Measurements from ENCODE around the gene WNT1.

The WNT1 gene

DNA sequence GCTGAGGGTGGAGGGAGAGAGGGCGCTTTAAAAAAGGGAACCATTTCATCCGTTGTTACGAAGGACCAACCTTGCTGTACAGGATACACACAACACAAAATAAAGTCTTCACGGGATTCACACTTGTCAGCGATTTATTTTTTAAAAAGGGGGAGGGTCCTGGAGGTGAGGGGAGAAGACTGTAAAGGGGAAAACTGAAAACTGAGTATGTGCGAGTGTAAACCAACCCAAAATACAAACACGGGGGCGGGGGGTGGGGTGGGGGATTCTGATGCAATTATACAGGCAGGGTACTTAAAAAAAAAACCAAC lies 41.0 kb downstream of the WNT1 start:
- ChIA-PET CTCF (interaction anchor here (0.9 to 4.0 kb wide), 5 partner anchors 9 to 28 kb away, joined by 3 to 37 read pairs (median 17); no protein-coding TSS in a partner anchor), POLR2A (no interaction called here)
- DNase-seq (ENCODE audit: low read depth, low spot score) = no peak

DNA sequence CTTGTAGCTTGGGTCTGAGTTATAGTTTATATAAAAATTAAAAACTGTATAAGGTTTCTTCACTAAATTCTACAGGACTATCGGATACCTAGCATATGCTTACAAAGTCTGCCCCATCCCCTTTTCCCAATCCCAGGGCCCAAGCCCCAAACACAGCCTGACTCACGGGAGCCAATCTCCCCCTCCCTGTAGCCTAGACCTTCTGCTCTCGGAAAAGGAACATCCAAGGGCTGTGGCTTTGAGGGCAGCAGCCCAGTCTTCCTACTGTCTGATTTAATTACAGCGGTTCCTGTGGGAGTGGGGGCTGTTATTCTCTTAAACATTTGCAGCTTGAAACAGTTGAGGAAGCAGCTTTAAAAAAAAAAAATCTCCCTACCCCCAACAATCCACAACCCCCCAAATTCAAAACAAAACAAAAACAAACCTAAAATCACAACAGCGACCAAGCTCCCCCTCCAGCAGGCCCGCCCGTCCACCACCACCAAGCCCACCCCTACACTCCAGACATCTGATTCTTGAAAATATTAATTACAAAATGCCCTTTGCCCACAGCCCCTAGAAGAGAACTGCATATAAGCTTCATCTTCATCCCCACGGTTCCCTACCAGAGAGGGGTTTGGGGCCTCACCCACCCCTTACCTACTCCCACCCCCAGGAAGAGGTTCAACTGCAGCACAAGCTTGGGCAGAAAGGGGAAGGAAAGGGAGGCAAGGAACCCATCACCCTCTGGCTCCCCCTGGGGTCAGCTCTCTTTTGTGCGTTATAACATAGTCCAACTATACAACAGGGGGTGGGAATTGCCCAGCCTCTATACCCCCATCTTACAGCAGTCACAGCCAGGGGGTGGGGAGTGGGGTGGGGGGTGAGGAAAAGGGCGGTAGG lies 41.6 kb downstream of the WNT1 start:
- ChIA-PET POLR2A (interaction anchor here (1.0 kb wide), 1 partner anchor 20 kb away, joined by 3 read pairs; no protein-coding TSS in a partner anchor), CTCF (interaction anchor here (0.6 to 4.0 kb wide), 12 partner anchors 8 to 73 kb away, joined by 3 to 37 read pairs (median 7); no protein-coding TSS in a partner anchor)
- H3K4me3 ChIP-seq (ENCODE audit: low read depth, low read length) = no peak overlapping the region
- DNase-seq (ENCODE audit: low read depth, low spot score) = no peak
- TF ChIP-seq, protein P1, sequence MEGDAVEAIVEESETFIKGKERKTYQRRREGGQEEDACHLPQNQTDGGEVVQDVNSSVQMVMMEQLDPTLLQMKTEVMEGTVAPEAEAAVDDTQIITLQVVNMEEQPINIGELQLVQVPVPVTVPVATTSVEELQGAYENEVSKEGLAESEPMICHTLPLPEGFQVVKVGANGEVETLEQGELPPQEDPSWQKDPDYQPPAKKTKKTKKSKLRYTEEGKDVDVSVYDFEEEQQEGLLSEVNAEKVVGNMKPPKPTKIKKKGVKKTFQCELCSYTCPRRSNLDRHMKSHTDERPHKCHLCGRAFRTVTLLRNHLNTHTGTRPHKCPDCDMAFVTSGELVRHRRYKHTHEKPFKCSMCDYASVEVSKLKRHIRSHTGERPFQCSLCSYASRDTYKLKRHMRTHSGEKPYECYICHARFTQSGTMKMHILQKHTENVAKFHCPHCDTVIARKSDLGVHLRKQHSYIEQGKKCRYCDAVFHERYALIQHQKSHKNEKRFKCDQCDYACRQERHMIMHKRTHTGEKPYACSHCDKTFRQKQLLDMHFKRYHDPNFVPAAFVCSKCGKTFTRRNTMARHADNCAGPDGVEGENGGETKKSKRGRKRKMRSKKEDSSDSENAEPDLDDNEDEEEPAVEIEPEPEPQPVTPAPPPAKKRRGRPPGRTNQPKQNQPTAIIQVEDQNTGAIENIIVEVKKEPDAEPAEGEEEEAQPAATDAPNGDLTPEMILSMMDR (IDR thresholded peaks at IDR 0.05; ENCODE audit: insufficient read depth, low read length, missing control alignments) = peak; percentile 54

More for the DNA sequence above, 41.0 kb downstream of the WNT1 start:
- TF ChIP-seq, protein P1 (IDR thresholded peaks at IDR 0.05; ENCODE audit: insufficient read depth, low read length, missing control alignments) = no peak
- H3K4me3 ChIP-seq (ENCODE audit: low read depth, low read length) = peak overlapping the region; percentile 98

DNA sequence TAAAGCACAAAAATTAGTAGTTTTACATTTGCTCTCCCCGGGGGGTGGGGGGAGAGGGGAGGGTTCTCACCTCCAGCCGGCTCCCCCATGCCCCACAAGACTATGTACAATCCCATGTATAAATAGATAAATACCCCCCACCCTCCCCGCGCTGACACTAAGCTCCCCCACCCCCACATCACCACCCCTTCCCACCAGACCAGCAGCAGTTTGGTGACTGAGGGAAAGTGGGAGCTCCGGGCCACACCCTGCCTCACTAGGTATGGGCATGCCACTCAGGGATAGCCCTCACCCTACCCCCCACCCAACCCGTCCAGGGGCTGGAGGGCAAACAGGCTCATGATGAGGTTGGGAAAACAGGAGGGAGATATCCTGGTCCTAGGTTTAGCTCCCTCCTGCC lies 42.3 kb downstream of the WNT1 start:
- H3K4me3 ChIP-seq (ENCODE audit: low read depth, low read length) = no peak overlapping the region
- ChIA-PET CTCF (interaction anchor here (0.6 to 4.0 kb wide), 11 partner anchors 11 to 73 kb away, joined by 3 to 37 read pairs (median 9); no protein-coding TSS in a partner anchor), POLR2A (interaction anchor here (1.0 to 1.3 kb wide), 2 partner anchors 13 to 20 kb away, joined by 3 to 4 read pairs; no protein-coding TSS in a partner anchor)
- no peak for DNase-seq (ENCODE audit: low read depth, low spot score)
- TF ChIP-seq, protein P1 (IDR thresholded peaks at IDR 0.05; ENCODE audit: insufficient read depth, low read length, missing control alignments) = no peak

DNA sequence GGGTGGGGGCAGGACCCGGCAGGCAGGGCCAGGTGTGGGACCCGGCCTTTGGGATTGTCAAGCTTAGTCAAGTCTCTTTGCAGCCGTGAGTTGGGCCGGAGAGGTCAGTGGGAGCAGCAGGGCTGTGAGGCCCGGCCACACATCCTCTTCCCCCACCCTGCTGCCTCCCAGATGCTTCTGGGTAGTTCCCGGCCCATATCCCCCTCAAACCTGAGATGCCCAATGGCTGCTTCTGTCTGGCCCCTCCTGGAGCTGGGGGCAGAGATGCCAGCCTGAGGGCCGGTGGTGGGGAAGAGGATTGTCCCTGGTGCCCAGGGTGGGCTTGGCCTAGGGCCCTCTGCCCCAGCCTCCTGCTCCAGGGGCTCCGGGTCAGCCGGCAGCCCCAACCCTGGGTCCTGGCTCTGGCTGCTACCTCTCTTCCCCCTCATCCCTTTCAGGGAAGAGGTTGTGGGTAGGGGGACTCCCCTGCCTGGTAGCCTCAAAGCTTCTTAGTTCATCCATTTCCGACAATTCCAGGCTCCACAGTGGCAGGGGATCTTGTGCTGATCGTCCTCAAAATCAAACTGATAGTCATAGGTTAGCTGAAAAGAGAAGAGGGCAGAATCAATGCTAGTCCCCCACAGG lies 43.3 kb downstream of the WNT1 start:
- ChIA-PET POLR2A (interaction anchor here (1.3 kb wide), 1 partner anchor 12 kb away, joined by 4 read pairs; no protein-coding TSS in a partner anchor), CTCF (interaction anchor here (0.8 to 4.0 kb wide), 7 partner anchors 10 to 72 kb away, joined by 3 to 37 read pairs (median 14); no protein-coding TSS in a partner anchor)
- DNase-seq (ENCODE audit: low read depth, low spot score) = no peak
- H3K4me3 ChIP-seq (ENCODE audit: low read depth, low read length) = no peak overlapping the region
- TF ChIP-seq, protein P1 (IDR thresholded peaks at IDR 0.05; ENCODE audit: insufficient read depth, low read length, missing control alignments) = no peak

DNA sequence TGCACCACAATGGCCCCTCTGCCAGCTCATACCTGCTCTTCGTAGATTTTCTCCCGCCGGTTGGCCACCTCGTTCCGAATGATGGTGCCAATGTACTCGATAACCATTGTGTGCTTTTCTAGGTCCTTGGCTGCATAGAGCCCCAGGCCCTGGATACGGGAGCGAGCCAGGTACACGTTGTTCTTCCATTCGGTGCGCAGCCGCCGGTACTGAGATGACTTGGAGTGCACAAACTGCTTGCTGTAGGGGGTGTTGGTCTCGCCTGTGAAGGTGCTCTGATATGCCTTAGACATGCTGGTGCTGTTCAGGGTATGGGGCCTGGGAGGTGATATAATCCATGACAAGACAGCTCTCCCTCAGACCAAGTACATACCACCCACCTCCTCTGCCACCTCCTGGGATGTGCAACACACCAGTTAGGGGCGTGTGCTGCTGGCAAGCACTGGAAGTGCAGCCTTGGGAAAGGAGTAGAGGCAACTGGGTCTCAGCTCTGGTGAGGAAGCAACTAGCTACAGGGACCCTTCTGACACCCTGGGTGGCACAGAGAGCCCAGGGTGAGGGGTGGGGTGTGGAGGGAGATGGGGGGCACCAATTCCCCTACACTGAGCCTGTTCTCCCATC lies 44.5 kb downstream of the WNT1 start:
- ChIA-PET POLR2A (no interaction called here), CTCF (interaction anchor here (0.7 to 4.0 kb wide), 4 partner anchors 9 to 170 kb away, joined by 3 to 37 read pairs (median 3); no protein-coding TSS in a partner anchor)
- TF ChIP-seq, protein P1 (IDR thresholded peaks at IDR 0.05; ENCODE audit: insufficient read depth, low read length, missing control alignments) = no peak

More for the DNA sequence above, 44.5 kb downstream of the WNT1 start:
- no peak for DNase-seq (ENCODE audit: low read depth, low spot score)
- no peak overlapping the region for H3K4me3 ChIP-seq (ENCODE audit: low read depth, low read length)

All from AG04449 (cell line).